Stimulated activated CD8-positive, alpha-beta memory T cell treated with anti-CD3 and anti-CD28 coated beads, Interleukin-2, amount 100 ng/mL, for 48 hours (primary cell): ENCODE results near the gene KIAA0319L.
"Not testable (repeated sequence)": the region's sequence is repeated elsewhere in the genome, so short reads cannot be mapped to it uniquely, and the experiment has no call there.

Source experiments
- DNase-seq, 2 donors: peaks; one replicate each; pipeline ENCODE4 v3.0.0-alpha.2; 2020; ENCODE audit warnings: low read depth in 2 of 2

Gene KIAA0319L

GRCh38 chr1:35557118-35557610 is at the start of gene KIAA0319L:
KIAA0319L (minus strand) TSS chr1:35557403; CDS start chr1:35554491, 2,912 bp downstream.
- peak in 1 of 2 donors; percentile 70 for DNase-seq

GRCh38 chr1:35605867-35606182 is 48.6 kb upstream of the KIAA0319L start:
- no peak for DNase-seq

DNA sequence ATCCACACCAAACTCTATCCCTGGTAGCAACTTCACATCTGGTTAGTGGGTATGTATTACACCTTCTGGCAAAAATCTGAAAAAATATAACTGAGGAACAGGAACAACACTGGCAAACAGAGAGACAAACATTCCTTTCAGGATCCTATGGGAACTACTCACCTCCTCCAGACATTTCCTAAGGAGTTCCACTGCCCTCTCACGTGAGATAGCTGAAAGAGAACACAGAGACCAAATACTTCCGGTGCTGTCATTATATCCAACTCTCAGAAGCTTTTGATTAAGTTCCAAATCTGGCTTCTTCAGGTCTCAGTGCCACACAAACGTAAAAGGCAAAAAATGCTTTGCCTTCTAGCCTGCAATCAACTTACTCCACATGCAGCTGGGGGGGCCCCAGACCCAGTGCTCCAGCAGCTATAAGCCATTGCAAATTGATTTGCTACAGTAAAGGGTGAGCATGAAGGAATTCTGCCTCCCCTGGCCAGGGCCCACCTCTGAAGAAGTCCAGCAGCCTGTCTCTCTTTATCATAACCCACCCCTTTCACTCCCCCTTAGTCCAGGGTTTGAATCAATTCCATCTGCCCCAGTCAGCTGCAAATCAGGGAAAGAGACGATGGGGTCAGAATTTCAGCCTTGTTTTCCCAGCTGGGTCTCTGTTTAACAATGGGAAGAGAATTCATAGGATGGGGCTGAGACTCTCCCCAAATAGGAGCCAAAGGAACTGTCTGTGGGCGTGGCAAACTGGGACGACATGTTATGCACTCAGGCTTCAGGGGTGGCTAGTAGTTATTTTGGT is 48.1 kb upstream of the KIAA0319L start:
- no peak for DNase-seq

- DNase-seq: no peak
Observed at GRCh38 chr1:35603941-35604340, 46.7 kb upstream of the KIAA0319L start.

- no peak for DNase-seq
Observed at GRCh38 chr1:35603468-35603867, 46.3 kb upstream of the KIAA0319L start.

- DNase-seq: no peak
Observed at GRCh38 chr1:35600593-35600992, 43.4 kb upstream of the KIAA0319L start.

GRCh38 chr1:35599411-35599810 is 42.2 kb upstream of the KIAA0319L start:
- no peak for DNase-seq

GRCh38 chr1:35598895-35599294 is 41.7 kb upstream of the KIAA0319L start:
- DNase-seq: no peak

- no peak for DNase-seq
Observed at GRCh38 chr1:35597870-35598269, 40.7 kb upstream of the KIAA0319L start.

DNA sequence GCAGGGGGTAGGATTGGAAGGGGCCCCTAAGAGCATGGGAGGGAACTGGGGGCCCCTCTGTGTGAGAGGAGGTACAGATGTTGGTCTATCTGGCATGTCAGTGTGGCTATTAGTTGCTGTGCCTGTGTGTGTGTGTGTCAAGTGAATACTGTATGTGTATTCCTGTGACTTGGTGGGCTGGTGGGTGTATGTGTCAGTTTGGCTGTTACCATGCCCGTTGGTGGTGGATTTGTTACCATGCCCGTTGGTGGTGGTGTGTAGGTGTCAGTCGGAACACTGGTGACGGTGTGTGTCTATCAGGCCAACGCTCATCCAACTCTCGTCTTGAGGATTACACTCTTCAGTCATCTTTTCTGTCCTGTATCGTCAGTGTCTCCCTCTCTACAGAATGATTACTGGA is 38.5 kb upstream of the KIAA0319L start:
- no peak for DNase-seq

GRCh38 chr1:35594005-35594760 is 37.0 kb upstream of the KIAA0319L start:
- DNase-seq: no peak

DNA sequence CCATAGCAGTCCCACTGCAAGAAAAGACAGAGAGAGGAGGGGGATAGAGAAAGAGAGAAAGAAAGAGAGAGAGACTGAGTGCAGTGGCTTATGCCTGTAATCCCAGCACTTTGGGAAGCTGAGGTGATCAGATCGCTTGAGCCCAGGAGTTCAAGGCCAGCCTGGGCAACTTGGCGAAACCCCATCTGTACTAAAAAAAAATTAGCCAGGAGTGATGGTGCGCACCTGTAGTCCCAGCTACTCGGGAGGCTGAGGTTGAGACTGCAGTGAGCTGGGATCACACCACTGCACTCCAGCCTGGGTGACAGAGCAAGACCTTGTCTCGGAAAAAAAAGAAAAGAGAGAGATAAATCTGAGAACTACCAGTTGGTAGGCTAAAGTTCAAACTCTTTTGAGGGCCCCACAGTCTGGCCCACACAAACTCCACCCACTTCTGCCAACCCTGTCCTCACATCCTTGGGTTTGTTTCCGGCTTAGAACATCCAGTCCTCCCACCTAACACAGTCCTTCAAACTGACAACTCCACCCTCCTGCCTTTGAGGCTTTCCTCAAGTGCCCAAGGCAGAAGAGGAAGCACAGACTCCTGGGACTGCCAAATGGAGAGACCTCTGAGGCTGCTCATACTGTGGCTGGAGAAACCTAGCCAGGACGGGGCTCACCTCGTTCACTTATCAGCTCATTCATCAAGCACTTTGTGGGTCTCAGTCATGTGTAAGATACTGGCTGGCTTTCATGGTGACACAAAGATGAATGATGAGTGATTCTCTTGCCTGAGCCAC is 36.0 kb upstream of the KIAA0319L start:
- DNase-seq: no peak

DNA sequence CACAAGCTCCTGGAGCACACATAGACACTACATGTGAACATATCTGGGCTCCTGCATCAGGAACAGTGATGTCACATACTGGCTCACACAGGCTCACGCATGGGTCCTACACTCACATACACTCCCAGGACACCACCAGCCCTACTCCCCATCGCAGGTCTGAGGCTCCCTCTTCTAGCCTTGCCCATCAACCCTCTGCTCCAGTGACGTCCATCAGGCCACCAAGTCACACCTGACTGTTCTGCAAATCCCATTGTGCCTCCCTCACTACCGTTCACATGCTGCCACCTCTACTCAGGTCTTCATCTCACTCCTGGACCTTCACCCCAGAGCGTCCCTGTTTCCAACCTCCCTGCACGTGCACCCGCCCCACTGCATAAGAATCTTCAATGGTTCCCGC is 34.0 kb upstream of the KIAA0319L start:
- DNase-seq: no peak

DNA sequence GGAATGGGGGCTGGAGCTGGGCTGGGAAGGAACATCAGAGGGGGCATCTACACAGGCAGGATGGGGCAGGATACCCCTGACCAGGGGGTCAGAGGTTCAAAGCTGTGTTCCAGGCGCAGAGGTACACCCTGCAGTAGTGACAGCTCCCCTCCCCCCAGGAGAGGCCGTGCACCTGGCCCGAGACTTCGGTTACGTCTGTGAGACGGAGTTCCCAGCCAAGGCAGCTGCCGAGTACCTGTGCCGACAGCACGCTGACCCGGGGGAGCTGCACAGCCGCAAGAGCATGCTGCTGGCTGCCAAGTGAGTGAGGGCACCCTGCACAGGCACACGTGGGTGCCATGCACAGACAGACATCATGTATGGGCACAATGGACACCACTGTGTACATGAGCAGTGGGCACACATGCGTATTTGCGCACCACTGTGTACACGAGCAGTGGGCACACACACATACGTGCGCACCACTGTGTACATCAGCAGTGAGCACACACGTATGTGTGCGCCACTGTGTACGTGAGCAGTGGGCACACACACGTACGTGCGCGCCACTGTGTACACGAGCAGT is 33.4 kb upstream of the KIAA0319L start:
- DNase-seq: no peak

DNA sequence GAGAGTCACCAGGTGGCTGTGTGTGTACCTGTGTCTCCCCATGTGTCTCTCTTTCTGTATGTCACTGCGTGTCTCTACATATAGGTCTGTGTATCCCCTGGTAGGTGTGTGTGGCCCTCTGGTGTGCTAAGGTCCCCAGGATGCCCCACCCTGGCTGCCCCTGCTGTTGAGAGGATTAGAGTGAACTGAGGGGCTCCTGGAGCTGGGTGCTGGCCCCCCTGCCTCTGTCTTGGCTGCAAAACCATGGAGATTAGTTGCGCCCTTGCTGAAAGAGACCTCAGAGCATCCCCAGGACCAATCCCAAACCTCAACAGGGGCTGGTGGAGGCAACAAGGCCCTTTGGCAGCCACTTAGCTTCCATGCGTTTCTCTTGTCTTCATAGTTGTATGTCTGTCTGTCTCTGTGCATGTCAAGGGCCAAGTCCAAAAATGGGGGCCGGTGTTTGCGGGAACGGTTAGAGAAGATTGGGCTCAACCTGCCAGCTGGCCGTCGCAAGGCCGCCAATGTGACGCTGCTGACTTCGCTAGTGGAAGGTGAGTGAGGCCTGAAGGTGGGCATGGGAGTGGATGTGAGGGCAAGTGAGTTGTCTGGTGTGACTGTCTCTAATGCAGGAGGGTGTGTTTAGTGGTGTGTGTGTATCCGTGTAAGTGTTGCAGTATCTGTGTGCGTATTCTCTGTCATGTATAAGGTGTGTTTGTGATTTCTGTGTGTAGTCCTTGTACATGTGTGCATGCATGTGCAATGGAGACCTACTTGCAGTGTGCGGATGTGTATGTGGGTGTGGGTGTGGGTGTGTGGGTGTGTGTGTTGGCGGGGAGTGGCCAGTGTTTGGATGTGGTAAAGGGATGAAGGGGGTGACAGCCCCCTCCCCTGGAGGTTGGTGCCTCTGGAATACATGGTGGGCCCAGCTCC is 32.6 kb upstream of the KIAA0319L start:
- no peak for DNase-seq

- DNase-seq: no peak
Observed at GRCh38 chr1:35588197-35588910, 31.2 kb upstream of the KIAA0319L start.

DNA sequence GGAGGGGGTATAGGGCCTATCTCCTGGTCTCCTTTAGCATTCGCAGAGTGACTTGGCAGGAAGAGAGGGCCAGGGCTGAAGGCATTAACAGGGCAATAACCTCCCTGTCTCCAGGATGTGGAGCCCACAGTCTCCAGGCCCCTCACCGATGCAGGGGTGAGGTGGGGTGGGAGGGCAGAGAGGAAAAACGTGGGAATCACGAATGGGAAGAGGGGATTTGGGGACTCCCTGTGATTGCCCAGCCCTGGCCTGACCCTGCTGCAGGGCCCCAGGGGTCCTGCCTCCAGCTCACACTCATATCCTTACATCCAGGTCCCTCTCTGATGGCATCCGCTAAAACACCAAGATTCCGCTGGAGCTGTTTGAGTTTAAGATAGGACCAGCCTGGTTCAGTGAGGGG is 30.5 kb upstream of the KIAA0319L start:
- no peak for DNase-seq

DNA sequence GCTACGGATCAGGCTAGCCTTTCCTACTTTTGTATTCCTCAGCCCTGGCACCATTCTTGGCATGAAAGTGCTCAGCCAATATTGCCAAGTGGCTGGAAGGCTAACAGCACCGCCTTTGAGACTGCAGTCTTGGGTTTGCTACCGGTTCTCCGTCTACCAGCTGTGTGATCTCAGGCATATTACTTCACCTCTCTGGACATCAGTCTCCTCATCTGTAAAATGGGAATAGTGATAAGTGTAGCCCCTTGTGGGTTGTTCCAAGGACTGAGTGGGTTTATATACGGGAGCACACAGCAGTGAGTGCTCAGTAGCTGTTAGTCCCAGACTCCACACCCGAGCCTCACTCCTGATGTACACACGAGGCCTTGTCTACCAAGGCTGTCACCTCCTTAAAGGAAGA is 29.6 kb upstream of the KIAA0319L start:
- DNase-seq: no peak

DNA sequence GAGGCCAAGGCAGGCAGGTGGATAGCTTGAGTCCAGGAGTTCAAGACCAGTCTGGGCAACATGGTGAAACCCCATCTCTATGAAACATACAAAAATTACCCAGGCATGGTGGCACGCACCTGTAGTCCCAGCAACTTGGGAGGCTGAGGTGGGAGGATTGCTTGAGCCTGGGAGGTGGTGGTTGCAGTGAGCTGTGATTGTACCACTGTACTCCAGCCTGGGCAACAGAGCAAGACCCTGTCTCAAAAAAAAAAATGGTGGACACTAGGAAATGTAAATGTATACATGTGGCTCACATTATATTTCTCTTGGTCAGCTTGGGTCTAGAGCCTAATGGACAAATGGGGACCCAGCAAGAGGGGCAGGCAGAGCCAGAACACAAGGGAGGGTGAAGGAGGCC is 28.6 kb upstream of the KIAA0319L start:
- DNase-seq: not testable (repeated sequence)

GRCh38 chr1:35585281-35585680 is 28.1 kb upstream of the KIAA0319L start:
- DNase-seq: no peak
